GM21390 (cell line): ENCODE results near the gene DNAJC13.
"Not testable (repeated sequence)": the region's sequence is repeated elsewhere in the genome, so short reads cannot be mapped to it uniquely, and the experiment has no call there.

Source experiments
- ATAC-seq: cut with Tn5 transposase; IDR thresholded peaks from one replicate; pipeline ENCODE4 v1.9.1; 2021; ENCODE audit not compliant: unreplicated experiment

The DNAJC13 gene

GRCh38 chr3:132538072-132538471 is 120.8 kb downstream of the DNAJC13 start:
- ATAC-seq = no peak

DNA sequence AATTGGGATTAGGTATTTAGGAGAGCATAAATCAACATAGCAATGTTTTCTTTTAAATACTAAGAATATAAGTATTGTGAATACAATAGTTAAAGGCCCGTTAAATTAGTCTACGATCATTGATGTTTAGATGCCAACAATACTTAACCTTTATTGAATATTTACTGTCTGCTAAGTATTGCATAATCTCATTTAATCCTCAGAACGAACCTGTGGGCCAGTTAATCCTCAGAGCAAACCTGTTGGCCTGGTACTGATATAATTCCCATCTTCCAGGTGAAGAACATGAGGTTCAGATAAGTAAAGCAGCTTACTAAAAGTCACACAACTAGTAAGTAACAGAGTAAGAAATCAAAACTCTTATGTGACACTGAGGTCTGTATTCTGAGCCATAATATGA is 122.4 kb downstream of the DNAJC13 start:
- ATAC-seq = no peak

GRCh38 chr3:132542577-132542976 is 125.3 kb downstream of the DNAJC13 start:
- no peak for ATAC-seq

DNA sequence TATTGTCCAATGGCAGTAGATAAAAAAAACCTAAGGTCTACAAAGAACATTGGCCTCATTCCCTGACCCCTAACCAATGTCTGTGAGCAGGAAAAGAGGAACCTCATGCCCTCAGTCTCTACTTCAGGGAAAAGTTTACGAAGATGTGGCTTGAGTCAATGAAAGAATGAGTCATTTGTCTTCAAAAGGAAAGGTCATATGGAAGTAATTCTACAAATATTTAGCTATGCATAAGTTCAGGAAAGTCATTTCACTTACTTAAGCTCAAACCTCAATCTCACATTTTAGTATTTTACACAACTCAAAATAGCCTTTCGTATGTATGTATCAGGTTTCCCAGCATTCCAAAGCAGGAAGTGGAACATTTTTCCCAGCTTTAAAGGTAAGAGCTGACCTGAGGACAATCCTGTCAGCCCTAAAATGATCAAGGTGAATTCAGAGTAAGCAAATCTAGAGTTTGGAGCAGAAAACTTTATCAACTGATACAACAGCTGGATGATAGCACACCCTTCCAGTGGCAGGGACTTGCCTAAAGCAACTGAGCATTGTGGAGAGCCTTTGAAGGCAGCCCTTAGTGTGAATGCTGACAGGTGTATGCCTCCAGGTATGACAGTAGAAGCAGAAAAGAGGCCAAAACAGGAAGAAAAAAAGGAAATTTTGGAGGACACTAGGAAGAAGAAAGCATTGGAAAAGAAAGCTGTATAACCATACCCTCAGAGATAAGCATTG is 125.9 kb downstream of the DNAJC13 start:
- ATAC-seq = no peak

GRCh38 chr3:132544130-132544529 is 126.8 kb downstream of the DNAJC13 start:
- ATAC-seq = no peak

GRCh38 chr3:132545471-132545870 is 128.2 kb downstream of the DNAJC13 start:
- no peak for ATAC-seq

- no peak for ATAC-seq
Observed at GRCh38 chr3:132549169-132549568, 131.9 kb downstream of the DNAJC13 start.

DNA sequence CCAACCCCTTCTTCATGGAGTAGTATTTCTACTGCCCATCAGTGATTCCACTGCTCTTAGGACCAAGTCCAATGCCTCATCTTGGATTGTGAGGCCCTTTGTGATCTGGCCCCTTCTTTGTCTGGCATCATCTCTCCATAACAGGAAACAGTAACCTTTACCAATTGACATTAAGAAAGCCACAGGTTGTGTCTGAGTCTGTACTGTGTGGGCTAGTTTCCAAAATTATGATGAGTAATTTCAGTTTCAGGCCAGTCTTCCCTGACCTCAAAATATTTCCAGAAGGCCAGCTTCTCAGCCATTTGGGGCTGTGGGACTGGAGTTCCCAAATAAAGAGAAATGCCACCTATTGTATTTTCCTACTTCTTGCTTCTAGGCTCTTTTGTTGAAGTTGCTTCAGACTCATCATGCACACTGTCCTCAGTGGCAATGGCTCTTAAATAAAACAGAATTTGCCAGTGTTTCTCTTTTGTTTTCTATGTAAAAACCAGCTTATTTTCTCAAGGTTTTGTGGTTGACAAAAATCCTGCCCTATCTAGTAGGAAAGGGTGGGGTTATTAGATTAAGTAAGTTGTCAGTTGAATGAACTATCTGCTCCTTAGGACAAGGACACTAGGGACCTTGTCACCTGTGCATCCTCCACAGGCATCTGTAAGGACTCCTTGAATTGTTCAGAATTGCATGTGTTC is 132.7 kb downstream of the DNAJC13 start:
- ATAC-seq = peak; percentile 92

DNA sequence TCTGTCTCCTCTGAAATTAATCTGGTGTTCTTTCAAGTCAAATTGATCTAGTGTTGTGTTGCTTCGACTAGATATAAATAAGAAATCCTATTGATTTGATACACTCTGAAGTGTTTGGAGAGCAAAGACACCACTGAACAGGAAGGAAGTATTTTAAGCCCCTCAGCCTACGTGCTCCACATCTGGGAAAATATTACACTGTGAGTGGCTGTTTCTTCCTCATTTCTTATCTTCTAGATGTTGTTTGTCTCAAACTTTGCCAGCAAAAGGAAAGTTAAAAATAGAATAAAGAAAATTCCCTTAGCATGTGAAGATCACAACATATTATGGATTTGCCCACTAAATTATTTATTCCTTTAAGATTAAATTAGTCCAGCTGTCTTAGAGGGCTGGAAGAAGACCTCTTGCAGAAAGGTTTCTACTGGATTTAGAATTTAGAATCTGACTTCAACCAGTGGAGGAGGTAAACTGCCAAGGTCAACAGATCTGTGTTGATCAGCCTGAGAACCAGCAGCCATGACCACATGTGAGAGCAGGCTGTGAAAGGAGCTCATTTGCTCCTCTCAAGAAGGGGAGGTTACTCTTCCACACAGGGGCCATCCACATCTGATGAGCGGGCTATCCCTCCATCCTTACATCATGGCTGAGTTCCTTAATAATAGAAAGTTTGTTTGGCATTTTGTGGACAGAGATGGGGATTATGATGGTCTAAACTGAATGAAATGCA is 133.4 kb downstream of the DNAJC13 start:
- ATAC-seq = peak; percentile 8

DNA sequence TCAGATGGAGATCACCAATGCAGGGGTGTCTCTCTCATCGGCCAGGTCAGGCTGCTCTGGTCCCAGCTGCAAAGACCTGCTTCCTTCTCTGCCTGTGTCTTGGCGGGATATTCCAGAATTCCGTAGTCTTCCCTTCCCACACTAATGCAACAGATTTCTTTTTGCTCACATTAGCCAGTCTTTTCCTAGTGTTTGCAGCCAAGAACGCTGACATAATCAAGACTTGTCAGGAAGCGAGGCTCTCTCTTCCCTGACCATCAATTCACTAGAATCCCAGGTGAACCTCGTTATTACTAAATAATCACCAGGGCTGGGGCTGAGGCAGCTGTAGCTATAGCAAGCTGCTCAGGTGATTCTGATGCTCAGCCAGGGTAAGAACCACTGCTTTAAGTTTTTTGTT is 136.5 kb downstream of the DNAJC13 start:
- ATAC-seq = no peak

GRCh38 chr3:132554437-132554836 is 137.1 kb downstream of the DNAJC13 start:
- no peak for ATAC-seq

- ATAC-seq = no peak
Observed at GRCh38 chr3:132555306-132556035, 138.2 kb downstream of the DNAJC13 start.

- not testable (repeated sequence) for ATAC-seq
Observed at GRCh38 chr3:132556036-132556386, 138.7 kb downstream of the DNAJC13 start.

DNA sequence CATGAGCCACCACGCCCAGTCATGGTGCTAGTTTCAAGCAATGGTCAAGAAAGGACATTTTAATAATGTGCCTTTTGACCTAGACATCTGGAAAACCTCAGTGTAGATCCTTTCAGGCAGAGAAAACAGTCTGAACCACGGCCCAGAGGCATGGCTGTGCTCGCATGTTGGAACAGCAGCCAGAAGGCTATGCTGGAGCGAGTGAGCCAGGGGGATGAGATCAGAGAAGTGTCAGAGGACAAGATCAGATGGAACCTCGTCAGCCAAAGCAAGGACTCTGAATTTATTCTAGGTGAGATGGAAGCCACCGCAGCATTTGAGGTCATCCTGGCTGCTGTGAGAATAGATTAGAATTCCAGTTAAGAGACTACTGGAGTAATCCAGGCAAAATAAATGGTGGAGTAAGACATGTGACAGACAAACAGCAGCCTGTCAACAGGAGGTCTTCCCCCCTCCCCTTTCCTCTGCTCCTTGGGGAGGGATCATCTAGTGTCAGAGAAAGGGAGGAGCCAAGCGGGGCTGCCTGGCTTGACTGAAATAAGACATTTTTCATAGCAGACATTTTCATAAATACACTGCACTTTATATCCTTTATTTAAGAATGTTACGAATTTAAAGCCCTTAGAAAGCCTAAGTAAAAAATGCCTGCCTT is 139.3 kb downstream of the DNAJC13 start:
- ATAC-seq = no peak

DNA sequence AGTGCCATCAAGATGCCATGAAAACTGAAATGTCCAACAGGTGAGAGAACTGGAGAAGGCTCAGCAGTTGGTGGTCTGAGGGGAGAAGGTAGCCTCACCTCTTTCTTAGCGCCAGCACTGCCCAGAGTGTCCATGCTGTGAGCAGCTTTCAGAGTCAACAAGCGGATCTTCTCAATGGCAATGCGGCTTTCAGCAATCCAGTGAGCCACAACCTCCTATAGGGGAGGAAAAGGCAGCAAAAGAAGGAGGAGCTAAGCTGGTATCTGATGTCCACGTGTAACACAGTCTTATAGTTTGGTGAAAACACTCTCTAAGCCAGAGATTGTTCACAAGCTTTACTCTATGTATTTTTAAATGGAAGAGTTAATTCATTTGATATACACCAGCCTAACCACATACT is 143.7 kb downstream of the DNAJC13 start:
- no peak for ATAC-seq

GRCh38 chr3:132563420-132564069 is 146.2 kb downstream of the DNAJC13 start:
- ATAC-seq = no peak

DNA sequence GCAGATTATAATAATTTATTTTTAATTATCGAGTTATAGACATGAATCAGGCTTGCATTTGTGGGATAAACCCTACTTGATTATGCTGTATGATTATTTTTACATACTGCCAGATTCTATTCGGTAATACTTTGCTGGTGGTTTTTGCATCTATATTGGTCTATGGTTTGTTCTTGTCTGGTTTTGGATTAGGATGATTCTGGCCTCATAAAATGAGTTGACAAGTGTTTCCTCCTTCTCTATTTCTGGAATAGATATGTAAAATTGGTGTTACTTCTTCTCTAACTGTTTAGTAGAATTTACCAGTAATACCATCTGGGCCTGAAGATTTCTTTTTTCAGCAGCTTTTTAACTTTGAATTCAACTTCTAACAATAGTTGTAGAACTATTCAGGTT is 146.8 kb downstream of the DNAJC13 start:
- ATAC-seq = no peak

GRCh38 chr3:132568422-132568821 is 151.1 kb downstream of the DNAJC13 start:
- no peak for ATAC-seq

DNA sequence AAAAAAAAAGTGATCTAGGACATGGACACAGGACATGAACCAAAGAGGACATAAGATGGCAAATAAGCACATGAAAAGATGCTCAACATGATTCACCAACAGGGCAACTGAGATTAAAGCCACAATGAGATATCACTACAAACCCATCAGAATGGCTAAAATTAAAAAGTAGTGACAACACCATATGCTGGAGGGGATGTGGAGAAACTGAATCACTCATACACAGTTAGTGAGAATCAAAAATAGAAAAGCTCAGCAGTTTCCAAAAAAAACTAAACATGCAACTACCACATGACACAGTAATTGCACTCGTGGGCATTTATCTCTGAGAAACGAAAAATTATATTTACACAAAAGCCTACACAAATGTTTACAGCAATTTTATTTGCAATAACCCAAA is 151.9 kb downstream of the DNAJC13 start:
- ATAC-seq = no peak

GRCh38 chr3:132569580-132569979 is 152.3 kb downstream of the DNAJC13 start:
- ATAC-seq = no peak
